Measurements from ENCODE around the gene NDUFS5. TPM values are rescaled to one million over a fixed set of nuclear protein-coding genes. Genes with fewer than 3 reads are reported as not detected.

Gene NDUFS5
- 411 to 462 TPM (median 440 TPM) in 5 replicates for total RNA-seq (2022; extraction: Qiagen RNA extraction)

GRCh38 chr1:39026051-39026865, at the start of gene NDUFS5:
TSS of gene NDUFS5 (plus strand) at chr1:39026350. CDS start at chr1:39028725, 2,375 bp downstream.

GRCh38 chr1:38990738-38991637, 35.2 kb upstream of the NDUFS5 start, which contains the start of gene AKIRIN1:
TSS of gene AKIRIN1 (plus strand) at chr1:38991276. CDS start at chr1:38991381, 105 bp downstream.

Other genes starting within 250 kb of the NDUFS5 start
- gene RRAGC, start 166.6 kb upstream of the NDUFS5 start, total RNA-seq (2022; extraction: Qiagen RNA extraction): 30.2 to 36.2 TPM (median 31.1 TPM) in 5 replicates
- gene MYCBP, start 153.0 kb upstream of the NDUFS5 start, total RNA-seq (2022; extraction: Qiagen RNA extraction): 18.6 to 25.9 TPM (median 20.1 TPM) in 5 replicates
- gene GJA9, start 144.8 kb upstream of the NDUFS5 start, total RNA-seq (2022; extraction: Qiagen RNA extraction): 0.07 TPM in 1 of 5 replicates, not detected in the others
- gene RHBDL2, start 84.5 kb upstream of the NDUFS5 start, total RNA-seq (2022; extraction: Qiagen RNA extraction): 1.7 to 2.3 TPM (median 2.1 TPM) in 5 replicates
- gene AKIRIN1, start 35.1 kb upstream of the NDUFS5 start, total RNA-seq (2022; extraction: Qiagen RNA extraction): 38.8 to 45.9 TPM (median 44.8 TPM) in 5 replicates
- 29.6 to 47.1 TPM (median 35.2 TPM) in 5 replicates for gene MACF1, start 178.3 kb downstream of the NDUFS5 start, total RNA-seq (2022; extraction: Qiagen RNA extraction)

Measured in A549 treated with Hydrocortisone at 1 μM for 4 hours (cell line).